Neural crest cell (in vitro differentiated cells): ENCODE results near the gene CUX1. TPM values are rescaled to one million over a fixed set of nuclear protein-coding genes. Genes with fewer than 3 reads are reported as not detected.

Experiments
- DNase-seq: peaks from one replicate; pipeline ENCODE4 v3.0.0; 2021; ENCODE audit warnings: low read depth, mixed read lengths, low spot score
- H3K27ac Mint-ChIP-seq: one replicate; pipeline ENCODE4 v1.8.0; 2021; ENCODE audit warnings: mild to moderate bottlenecking, mixed read lengths; ENCODE audit not compliant: unreplicated experiment
- H3K27me3 Mint-ChIP-seq: 2 replicates; pipeline ENCODE4 v1.8.0; 2021; ENCODE audit warnings: low read depth, mild to moderate bottlenecking, mixed read lengths
- H3K36me3 Mint-ChIP-seq: 2 replicates; pipeline ENCODE4 v1.8.0; 2021; ENCODE audit warnings: low read depth, mild to moderate bottlenecking, mixed read lengths
- H3K4me1 Mint-ChIP-seq: 2 replicates; pipeline ENCODE4 v1.8.0; 2021; ENCODE audit warnings: mixed read lengths
- H3K4me3 Mint-ChIP-seq: one replicate; pipeline ENCODE4 v1.8.0; 2021; ENCODE audit warnings: mild to moderate bottlenecking, mixed read lengths
- H3K9me3 Mint-ChIP-seq: 2 replicates; pipeline ENCODE4 v1.8.0; 2021; ENCODE audit warnings: mixed read lengths
- CTCF ChIP-seq: fragments of 200-600 bp; sonication (generic); conservative IDR thresholded peaks from 2 replicates; pipeline ENCODE4 v1.5.0; 2021; ENCODE audit warnings: antibody characterized with exemption, mild to moderate bottlenecking
- total RNA-seq: library from RNA; stranded (reverse); gene quantifications from 2 replicates; pipeline ENCODE4 v1.2.1, GENCODE V29; 2021

The CUX1 gene
- total RNA-seq, 1 donor from 2014 or later, result 60.0 TPM

DNA sequence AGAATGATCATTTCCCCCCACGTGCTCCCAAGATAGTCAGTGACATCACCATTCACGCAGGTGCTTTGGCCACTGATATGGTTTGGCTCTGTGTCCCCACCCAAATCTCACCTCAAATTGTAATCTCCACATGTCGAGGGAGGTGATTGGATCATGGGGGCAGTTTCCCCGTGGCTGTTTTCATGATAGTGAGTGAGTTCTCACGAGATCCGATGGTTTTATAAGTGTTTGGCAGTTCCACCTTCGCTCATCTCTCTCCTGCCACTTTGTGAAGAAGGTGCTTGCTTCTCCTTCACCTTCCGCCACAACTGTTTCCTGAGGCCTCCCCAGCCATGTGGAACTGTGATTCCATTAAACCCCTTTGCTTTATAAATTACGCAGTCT is 263.8 kb downstream of the CUX1 start:
- H3K4me3 Mint-ChIP-seq, result no peak overlapping the region
- no peak for TF ChIP-seq CTCF
- H3K4me1 Mint-ChIP-seq, result peaks cover 12% of the 10 kb centered on the region
- H3K36me3 Mint-ChIP-seq, result peaks cover 31% of the 10 kb centered on the region
- H3K27me3 Mint-ChIP-seq, result no peaks in the 10 kb centered on the region
- H3K9me3 Mint-ChIP-seq, result peaks cover 7% of the 10 kb centered on the region
- no peak overlapping the region for H3K27ac Mint-ChIP-seq
- DNase-seq, result no peak

- no peak for TF ChIP-seq CTCF
- no peak overlapping the region for H3K4me3 Mint-ChIP-seq
- no peak overlapping the region for H3K27ac Mint-ChIP-seq
- no peak for DNase-seq
- H3K4me1 Mint-ChIP-seq, result peaks cover 8% of the 10 kb centered on the region
- H3K36me3 Mint-ChIP-seq, result peaks cover 36% of the 10 kb centered on the region
- no peaks in the 10 kb centered on the region for H3K27me3 Mint-ChIP-seq
- peaks cover 8% of the 10 kb centered on the region for H3K9me3 Mint-ChIP-seq
Measured at GRCh38 chr7:102082693-102083368, 265.4 kb downstream of the CUX1 start.

DNA sequence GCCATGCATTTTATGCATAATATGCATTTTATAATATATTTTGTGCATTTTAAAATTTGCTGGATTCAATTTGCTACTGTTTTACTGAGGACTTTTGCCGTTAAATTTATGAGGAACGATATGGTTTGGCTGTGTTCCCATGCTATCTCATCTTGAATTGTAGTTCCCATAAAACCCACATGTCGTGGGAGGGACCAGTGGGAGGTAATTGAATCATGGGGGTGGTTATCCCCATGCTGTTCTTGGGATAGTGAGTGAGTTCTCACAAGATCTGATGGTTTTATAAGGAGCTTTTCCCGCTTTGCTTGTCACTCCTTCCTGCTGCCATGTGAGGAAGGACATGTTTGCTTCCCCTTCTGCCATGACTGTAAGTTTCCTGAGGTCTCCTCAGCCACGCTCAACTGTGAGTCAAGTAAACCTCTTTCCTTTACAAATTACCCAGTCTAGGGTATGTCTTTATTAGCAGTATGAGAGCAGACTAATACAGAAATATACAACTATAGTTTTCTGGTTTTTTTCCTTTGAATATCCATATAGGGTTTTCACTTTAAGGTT is 267.9 kb downstream of the CUX1 start:
- Mint-ChIP-seq H3K4me3 (no peak overlapping the region), H3K9me3 (peaks cover 10% of the 10 kb centered on the region), H3K27me3 (no peaks in the 10 kb centered on the region), H3K27ac (no peak overlapping the region), H3K4me1 (no peaks in the 10 kb centered on the region), H3K36me3 (peaks cover 47% of the 10 kb centered on the region)
- TF ChIP-seq CTCF, result no peak
- DNase-seq, result no peak

GRCh38 chr7:102089175-102090098 is 272.0 kb downstream of the CUX1 start:
- peaks cover 34% of the 10 kb centered on the region for H3K36me3 Mint-ChIP-seq
- TF ChIP-seq CTCF, result no peak
- peaks cover 8% of the 10 kb centered on the region for H3K9me3 Mint-ChIP-seq
- no peaks in the 10 kb centered on the region for H3K27me3 Mint-ChIP-seq
- DNase-seq, result no peak
- H3K4me1 Mint-ChIP-seq, result peaks cover 3% of the 10 kb centered on the region
- no peak overlapping the region for H3K27ac Mint-ChIP-seq
- no peak overlapping the region for H3K4me3 Mint-ChIP-seq

DNA sequence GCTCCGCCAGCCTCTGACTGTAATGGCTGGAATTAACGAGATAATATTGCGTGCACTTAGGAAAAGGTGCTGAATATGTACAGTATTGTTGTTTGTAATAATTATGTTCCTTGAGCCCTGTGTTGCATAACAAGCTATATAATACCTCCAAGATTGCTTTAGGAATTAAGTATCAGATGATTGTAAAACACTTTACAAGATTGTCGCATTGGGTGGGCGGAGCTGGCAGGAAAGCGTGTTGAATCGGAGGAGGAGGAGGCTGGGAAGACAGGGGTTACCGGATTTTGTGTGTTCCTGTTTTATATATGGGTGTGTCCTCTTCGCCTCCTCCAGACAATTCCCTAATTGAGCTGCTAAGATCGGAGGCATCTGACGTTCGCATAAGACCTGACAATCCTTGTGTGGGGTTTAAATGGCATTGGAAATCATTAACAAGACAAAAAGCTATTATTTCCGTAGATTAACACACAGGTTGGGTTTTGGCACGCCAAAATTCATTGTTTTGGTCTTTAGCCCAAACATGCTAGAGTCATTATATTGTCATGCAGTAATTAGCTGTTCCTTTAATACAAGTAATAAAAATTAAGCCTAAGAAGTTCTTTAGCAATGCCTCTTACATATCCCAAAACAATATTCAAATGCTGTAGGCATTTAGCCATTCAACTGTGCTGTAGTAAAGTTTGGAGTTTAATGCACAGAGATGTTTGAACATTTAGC is 276.3 kb downstream of the CUX1 start:
- Mint-ChIP-seq H3K27me3 (peaks cover 3% of the 10 kb centered on the region), H3K36me3 (peaks cover 17% of the 10 kb centered on the region), H3K4me1 (peaks cover 22% of the 10 kb centered on the region), H3K27ac (no peak overlapping the region), H3K9me3 (peaks cover 1% of the 10 kb centered on the region), H3K4me3 (no peak overlapping the region)
- no peak for DNase-seq
- TF ChIP-seq CTCF, result no peak
